GM19438 (cell line): ENCODE results near the gene OR13C3.
"Not testable (repeated sequence)": the region's sequence is repeated elsewhere in the genome, so short reads cannot be mapped to it uniquely, and the experiment has no call there.

Experiments used
- ATAC-seq: cut with Tn5 transposase; IDR thresholded peaks from one replicate; pipeline ENCODE4 v1.9.1; 2021; ENCODE audit warnings: low read depth; ENCODE audit not compliant: unreplicated experiment

The OR13C3 gene

DNA sequence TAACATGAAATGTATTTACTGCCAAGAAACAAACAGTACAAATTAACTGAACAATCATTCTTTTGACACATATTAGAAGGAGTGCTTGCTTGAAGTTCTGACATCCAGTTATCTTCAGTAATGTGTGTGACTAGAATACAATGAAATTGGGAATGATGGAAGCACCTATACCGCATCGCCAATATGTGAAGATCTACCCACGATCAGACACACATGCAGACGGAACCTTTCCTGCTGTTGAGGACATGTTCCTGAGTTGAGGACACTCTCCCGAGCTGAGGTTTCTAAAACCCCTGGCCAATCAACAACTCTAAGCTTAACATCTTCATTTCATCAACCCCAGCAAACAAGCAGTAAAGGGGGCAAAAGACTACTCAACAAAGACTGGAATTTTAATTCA is at the start of gene OR13C3:
TSS of gene OR13C3 (minus strand) at position 101 of the 400 bp plus-strand sequence. CDS start 133 bp downstream, outside the sequence.
- ATAC-seq = no peak

- no peak for ATAC-seq
Measured at GRCh38 chr9:104580562-104580961, 43.9 kb upstream of the OR13C3 start.

DNA sequence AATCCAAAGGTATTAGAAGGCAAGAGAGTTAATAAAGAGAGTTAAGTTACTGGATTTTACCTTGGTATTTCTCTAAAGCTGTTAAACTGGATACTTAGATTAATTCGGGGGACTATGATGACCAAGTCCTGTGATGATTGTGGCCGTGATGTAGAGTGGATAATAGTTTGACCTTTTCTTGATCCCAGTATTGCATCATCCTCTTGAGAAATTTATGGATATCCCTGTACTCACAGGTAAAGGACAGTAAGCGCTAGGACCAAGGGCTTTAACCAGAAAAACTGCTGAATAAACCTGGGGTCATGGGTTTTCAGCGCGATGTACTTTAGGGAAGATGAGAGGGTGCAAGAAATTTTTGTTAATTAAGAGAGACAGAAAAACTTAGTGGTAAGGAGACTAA is 40.6 kb upstream of the OR13C3 start:
- no peak for ATAC-seq

- no peak for ATAC-seq
Measured at GRCh38 chr9:104575456-104575855, 38.8 kb upstream of the OR13C3 start.

- no peak for ATAC-seq
Measured at GRCh38 chr9:104572612-104573011, 36.0 kb upstream of the OR13C3 start.

GRCh38 chr9:104568868-104569267 is 32.2 kb upstream of the OR13C3 start, which contains the start of gene OR13C8:
OR13C8 (plus strand) TSS chr9:104569168; CDS start chr9:104569168, 0 bp downstream.
- ATAC-seq = no peak

GRCh38 chr9:104564358-104564757 is 27.7 kb upstream of the OR13C3 start:
- no peak for ATAC-seq

DNA sequence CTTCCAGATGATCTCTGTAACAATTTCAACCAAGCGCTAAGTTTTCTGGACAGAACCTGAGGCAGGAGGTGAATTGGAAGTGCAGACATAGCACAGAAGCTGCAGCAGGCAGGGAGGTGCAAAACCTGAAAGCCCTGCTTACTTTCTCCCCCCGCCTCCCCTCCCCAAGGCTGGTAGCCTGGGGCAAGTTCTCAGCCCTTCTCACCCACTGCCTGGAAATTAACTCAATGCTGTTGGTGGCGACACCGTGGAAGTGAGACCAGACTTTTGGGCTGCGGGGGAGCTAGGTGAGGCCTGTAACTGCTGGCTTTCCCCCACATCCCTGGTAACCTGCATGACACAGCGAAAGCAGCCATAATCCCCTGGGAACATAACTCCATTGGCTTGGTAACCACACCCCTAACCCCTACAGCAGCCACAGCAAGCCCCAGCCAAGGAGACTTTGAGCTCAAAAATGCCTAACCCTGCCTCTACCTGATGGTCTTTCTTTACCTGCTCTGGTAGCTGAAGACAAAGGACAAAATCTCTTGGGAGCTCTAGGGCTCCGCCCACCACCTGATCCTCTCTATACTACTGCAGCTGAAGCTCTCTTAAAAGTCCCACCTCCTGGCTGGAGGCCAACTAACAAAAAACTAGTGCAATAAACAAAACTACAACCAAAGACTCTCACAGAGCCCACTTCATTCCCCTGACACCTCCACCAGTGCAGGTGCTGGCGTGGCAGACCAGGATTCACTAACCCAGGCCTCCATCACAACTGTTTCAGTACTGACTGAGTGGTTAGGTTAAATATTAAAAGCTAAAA is 20.4 kb upstream of the OR13C3 start:
- ATAC-seq = peak; percentile 63

GRCh38 chr9:104555521-104555920 is 18.9 kb upstream of the OR13C3 start:
- ATAC-seq = no peak

DNA sequence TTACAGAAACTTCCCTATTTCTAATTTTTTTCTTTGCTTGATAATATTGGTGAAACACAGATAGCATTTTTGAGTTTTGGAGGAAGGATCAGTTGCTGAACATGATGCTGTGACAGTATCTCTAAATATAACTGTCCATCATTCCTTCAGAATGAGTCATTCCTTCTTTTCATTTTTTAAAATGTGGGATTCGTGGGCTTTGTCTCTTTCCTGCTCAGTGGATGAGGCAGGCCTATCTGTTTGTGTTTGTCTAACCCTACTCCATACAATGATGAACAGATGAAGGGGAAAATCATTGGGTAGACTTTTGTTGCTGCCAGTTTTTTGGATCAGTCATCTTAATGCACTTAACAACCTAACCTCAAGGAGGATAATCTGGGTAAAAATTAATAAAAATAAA is 16.6 kb upstream of the OR13C3 start:
- ATAC-seq = no peak

GRCh38 chr9:104544644-104545043 is 8.0 kb upstream of the OR13C3 start:
- ATAC-seq = no peak

- no peak for ATAC-seq
Measured at GRCh38 chr9:104539275-104539674, 2.6 kb upstream of the OR13C3 start.

DNA sequence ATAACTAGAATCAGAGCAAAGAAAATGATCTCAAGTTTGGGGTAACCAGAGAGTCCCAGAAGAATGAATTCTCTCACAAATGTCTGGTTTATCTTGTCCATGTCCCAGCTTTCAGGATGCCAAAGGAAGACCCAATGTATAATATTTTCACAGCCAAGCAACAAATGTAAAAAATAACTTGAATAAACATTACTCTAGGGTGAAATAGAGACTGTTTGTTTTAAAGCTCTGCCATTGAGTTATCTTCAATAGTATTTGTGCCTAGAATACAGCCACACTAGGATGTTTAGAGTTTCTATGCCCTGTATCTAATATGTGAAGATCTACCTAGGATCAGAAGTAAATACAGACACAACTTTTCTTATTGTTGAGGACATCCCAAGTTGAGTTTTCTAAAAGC is 9.5 kb downstream of the OR13C3 start, which contains the start of gene OR13C4:
TSS of gene OR13C4 (minus strand) at position 101 of the 400 bp plus-strand sequence. CDS start at position 101, 0 bp downstream.
- no peak for ATAC-seq

DNA sequence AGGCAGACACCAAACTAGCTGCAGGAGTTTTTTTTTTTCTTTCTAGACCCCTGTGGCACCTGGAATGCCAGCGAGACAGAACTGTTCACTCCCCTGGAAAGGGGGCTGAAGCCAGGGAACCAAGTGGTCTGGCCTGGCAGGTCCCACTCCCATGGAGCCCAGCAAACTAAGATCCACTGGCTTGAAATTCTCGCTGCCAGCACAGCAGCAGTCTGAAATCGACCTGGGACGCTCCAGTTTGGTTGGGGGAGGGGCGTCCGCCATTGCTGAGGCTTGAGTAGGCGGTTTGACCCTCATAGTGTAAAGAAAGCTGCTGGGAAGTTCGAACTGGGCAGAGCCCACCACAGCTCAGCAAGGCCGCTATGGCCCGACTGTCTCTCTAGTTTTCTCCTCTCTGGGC is 16.4 kb downstream of the OR13C3 start:
- not testable (repeated sequence) for ATAC-seq

DNA sequence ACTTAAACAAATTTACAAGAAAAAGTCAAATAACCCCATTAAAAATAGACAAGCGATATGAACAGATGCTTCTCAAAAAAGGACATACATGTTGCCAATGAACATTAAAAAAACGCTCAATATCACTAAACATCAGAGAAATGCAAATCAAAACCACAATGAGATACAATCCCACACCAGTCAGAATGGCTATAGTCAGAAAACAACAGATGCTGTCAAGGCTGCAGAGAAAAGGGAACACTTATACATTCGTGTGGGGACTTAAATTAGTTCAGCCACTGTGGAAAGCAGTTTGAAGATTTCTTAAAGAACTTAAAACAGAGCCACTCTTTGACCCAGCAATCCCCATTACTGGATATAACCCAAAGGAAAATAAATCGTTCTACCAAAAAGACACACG is 21.8 kb downstream of the OR13C3 start:
- no peak for ATAC-seq

- no peak for ATAC-seq
Measured at GRCh38 chr9:104506565-104506964, 30.1 kb downstream of the OR13C3 start.

DNA sequence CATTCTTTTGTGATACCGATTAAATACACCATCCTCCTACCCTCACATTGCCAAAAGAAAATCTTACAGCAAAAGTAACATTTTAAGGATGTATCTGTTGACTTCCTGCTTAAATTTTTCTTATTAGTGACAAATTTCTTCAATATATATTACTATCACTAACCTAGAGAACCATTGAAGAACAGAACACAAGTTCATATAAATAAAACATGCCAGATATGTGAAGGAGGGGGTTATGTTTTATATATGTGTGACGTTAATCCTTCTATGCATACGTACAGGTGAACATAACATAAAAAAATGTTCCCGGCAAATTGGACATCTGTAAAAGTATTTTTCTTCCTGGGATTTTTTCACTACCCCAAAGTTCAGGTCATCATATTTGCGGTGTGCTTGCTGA is 32.7 kb downstream of the OR13C3 start, which contains the start of gene OR13F1:
TSS of gene OR13F1 (plus strand) at position 301 of the 400 bp plus-strand sequence. CDS start at position 301, 0 bp downstream.
- ATAC-seq = no peak

GRCh38 chr9:104503440-104503839 is 33.2 kb downstream of the OR13C3 start:
- no peak for ATAC-seq

GRCh38 chr9:104494808-104495207 is 41.8 kb downstream of the OR13C3 start:
- no peak for ATAC-seq
